ENCODE results near the gene ZMYND10. TPM values are rescaled to one million over a fixed set of nuclear protein-coding genes. Genes with fewer than 3 reads are reported as not detected.
A peak's percentile ranks its signal among the peaks of the same experiment; 100 is the strongest.

The ZMYND10 gene
- total and polyA plus RNA-seq, 10 donors: 0.56 to 2.2 (median 1.2) TPM; not detected in 1

GRCh38 chr3:50298836-50299637, 46.5 kb downstream of the ZMYND10 start, which contains the start of the genes HYAL3 and NAA80:
TSS of gene HYAL3 (minus strand) at chr3:50299405. CDS start at chr3:50295602, 3,803 bp downstream.
TSS of gene NAA80 (minus strand) at chr3:50299405. CDS start at chr3:50297463, 1,942 bp downstream.
- 0 to 1% (median 0%) methylated on average over 21 to 61 of the region's 61 CpGs for WGBS, 5 donors
- intact Hi-C loops (cut with DNase I; ENCODE audit: low total_unique reads): no loop called here
- Histone ChIP-seq H3K4me3 (peak within 1 kb of the TSS; percentile 47 to 90 (median 60)), H3K27me3 (replicated peaks in 1 of 7) (no peaks in the 10 kb centered on the region), H3K36me3 (peaks cover 0 to 10% (median 0%) of the 10 kb centered on the region in 6 donors), H3K9me3 (no peaks in the 10 kb centered on the region), H3K4me1 (peaks cover 18 to 65% (median 42%) of the 10 kb centered on the region in 6 donors), H3K27ac (peak within 1 kb of the TSS; percentile 84 to 98 (median 94))
- TF ChIP-seq, protein P1, sequence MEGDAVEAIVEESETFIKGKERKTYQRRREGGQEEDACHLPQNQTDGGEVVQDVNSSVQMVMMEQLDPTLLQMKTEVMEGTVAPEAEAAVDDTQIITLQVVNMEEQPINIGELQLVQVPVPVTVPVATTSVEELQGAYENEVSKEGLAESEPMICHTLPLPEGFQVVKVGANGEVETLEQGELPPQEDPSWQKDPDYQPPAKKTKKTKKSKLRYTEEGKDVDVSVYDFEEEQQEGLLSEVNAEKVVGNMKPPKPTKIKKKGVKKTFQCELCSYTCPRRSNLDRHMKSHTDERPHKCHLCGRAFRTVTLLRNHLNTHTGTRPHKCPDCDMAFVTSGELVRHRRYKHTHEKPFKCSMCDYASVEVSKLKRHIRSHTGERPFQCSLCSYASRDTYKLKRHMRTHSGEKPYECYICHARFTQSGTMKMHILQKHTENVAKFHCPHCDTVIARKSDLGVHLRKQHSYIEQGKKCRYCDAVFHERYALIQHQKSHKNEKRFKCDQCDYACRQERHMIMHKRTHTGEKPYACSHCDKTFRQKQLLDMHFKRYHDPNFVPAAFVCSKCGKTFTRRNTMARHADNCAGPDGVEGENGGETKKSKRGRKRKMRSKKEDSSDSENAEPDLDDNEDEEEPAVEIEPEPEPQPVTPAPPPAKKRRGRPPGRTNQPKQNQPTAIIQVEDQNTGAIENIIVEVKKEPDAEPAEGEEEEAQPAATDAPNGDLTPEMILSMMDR (IDR thresholded peaks at IDR 0.05 in 8 of 11, conservative IDR thresholded peaks at IDR 0.05 in 3 of 11): peak; percentile 38 to 80 (median 70)
- TF ChIP-seq POLR2AphosphoS5 (IDR thresholded peaks at IDR 0.05) (peak; percentile 97 to 99 (median 98)), POLR2A (IDR thresholded peaks at IDR 0.05) (peak; percentile 69 to 91 (median 72))
- DNase-seq: peak; percentile 100

- Histone ChIP-seq H3K4me1 (peaks cover 19 to 60% (median 41%) of the 10 kb centered on the region in 6 donors), H3K27me3 (replicated peaks in 1 of 7) (no peaks in the 10 kb centered on the region), H3K27ac (peak overlapping the region; percentile 84 to 98 (median 94)), H3K36me3 (peaks cover 0 to 10% (median 0%) of the 10 kb centered on the region in 6 donors), H3K9me3 (no peaks in the 10 kb centered on the region), H3K4me3 (peak overlapping the region; percentile 47 to 90 (median 60))
- TF ChIP-seq POLR2A (IDR thresholded peaks at IDR 0.05) (no peak), POLR2AphosphoS5 (IDR thresholded peaks at IDR 0.05) (no peak)
- TF ChIP-seq, protein P1 (IDR thresholded peaks at IDR 0.05 in 8 of 11, conservative IDR thresholded peaks at IDR 0.05 in 3 of 11): no peak
- peak; percentile 87 for DNase-seq
- intact Hi-C loops (cut with DNase I; ENCODE audit: low total_unique reads): no loop called here
- 22 to 42% (median 32%) methylated on average over 9 of the region's 9 CpGs for WGBS, 5 donors
Measured at GRCh38 chr3:50297896-50298725, 47.4 kb downstream of the ZMYND10 start.

DNA sequence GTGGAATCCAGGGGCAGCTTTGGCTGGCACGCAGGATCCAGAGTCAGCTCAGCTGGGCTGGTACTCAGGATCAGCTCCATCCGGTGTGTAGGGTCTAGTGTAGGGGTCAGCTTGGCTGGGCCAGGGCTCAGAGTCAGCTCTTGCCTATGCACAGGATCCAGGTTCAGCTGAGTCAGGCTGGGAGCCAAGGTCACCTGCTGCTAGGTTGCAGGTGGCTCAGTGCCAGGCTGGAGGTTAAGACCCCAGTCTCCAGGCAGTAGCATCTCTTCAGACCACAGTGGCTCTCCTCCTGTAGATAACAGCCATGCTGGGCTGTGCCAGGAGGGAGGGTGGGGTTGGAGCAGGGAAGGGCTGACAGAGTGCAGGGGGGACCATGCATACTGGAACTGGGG, 48.2 kb downstream of the ZMYND10 start:
- TF ChIP-seq, protein P1 (IDR thresholded peaks at IDR 0.05 in 8 of 11, conservative IDR thresholded peaks at IDR 0.05 in 3 of 11): no peak
- no peak for TF ChIP-seq POLR2AphosphoS5 (IDR thresholded peaks at IDR 0.05)
- TF ChIP-seq POLR2A (IDR thresholded peaks at IDR 0.05): no peak
- Histone ChIP-seq H3K4me1 (peaks cover 23 to 61% (median 44%) of the 10 kb centered on the region in 6 donors), H3K9me3 (no peaks in the 10 kb centered on the region), H3K4me3 (peak overlapping the region in 1 of 8 donors; percentile 90), H3K27ac (peak overlapping the region in 4 of 8 donors; percentile 90 to 98 (median 96)), H3K27me3 (replicated peaks in 1 of 7) (no peaks in the 10 kb centered on the region), H3K36me3 (peaks cover 0 to 10% (median 0%) of the 10 kb centered on the region in 6 donors)
- WGBS, 5 donors: 80 to 93% (median 85%) methylated on average over 1 to 2 of the region's 2 CpGs; no CpG with 5 or more reads in 1 of the 5 donors
- intact Hi-C loops (cut with DNase I; ENCODE audit: low total_unique reads): no loop called here
- peak; percentile 81 for DNase-seq
